Liver (tissue), 5 donors: ENCODE data around the gene LHX2. TPM values are rescaled to one million over a fixed set of nuclear protein-coding genes. Genes with fewer than 3 reads are reported as not detected.

Source experiments
- polyA plus RNA-seq, 2 donors: library from polyadenylated mRNA; stranded (reverse) in 1 of 2; unstranded in 1 of 2; fragments of 200-250 nt in 1 of 2; fragments of >200 nt in 1 of 2; fragmentation: Nextera tagmentation in 1 of 2; extraction: Ambion mirVana in 1 of 2; gene quantifications; one replicate each; pipeline versions ENCODE4 v1.2.1 to v1.2.3, GENCODE V29; 2013 to 2015
- total RNA-seq, 2 donors: library from RNA; depleted of rRNA; stranded (reverse); fragments of >200 nt; gene quantifications; one replicate each; pipeline ENCODE4 v1.2.3, GENCODE V29; 2014
- TF ChIP-seq, protein P1 (sequence below): IDR thresholded peaks from 2 replicates; pipeline ENCODE4 v1.6.1; 2016; ENCODE audit warnings: antibody characterized with exemption, mild to moderate bottlenecking
- donor health status: healthy.
- donor health status: healthy.
- donor health status: healthy.

LHX2 gene
- total and polyA plus RNA-seq, 4 donors = 2.0 to 2.5 (median 2.1) TPM

DNA sequence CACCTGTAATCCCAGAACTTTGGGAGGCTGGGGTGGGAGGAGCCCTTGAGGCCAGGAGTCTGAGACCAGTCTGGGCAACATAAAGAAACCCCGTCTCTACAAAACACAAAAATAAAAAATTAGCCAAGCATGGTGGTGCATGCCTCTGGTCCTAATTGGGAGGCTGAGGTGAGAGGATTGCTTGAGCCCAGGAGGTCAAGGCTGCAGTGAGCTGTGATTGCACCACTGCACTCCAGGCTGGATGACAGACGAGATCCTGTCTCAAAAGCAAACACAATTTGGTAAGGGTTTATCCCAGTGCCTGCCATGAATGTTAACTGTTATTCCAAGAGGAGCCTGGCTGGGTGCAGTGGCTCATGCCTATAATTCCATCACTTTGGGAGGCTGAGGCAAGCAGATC is 71.1 kb downstream of the LHX2 start (continued):
- TF ChIP-seq, protein P1, sequence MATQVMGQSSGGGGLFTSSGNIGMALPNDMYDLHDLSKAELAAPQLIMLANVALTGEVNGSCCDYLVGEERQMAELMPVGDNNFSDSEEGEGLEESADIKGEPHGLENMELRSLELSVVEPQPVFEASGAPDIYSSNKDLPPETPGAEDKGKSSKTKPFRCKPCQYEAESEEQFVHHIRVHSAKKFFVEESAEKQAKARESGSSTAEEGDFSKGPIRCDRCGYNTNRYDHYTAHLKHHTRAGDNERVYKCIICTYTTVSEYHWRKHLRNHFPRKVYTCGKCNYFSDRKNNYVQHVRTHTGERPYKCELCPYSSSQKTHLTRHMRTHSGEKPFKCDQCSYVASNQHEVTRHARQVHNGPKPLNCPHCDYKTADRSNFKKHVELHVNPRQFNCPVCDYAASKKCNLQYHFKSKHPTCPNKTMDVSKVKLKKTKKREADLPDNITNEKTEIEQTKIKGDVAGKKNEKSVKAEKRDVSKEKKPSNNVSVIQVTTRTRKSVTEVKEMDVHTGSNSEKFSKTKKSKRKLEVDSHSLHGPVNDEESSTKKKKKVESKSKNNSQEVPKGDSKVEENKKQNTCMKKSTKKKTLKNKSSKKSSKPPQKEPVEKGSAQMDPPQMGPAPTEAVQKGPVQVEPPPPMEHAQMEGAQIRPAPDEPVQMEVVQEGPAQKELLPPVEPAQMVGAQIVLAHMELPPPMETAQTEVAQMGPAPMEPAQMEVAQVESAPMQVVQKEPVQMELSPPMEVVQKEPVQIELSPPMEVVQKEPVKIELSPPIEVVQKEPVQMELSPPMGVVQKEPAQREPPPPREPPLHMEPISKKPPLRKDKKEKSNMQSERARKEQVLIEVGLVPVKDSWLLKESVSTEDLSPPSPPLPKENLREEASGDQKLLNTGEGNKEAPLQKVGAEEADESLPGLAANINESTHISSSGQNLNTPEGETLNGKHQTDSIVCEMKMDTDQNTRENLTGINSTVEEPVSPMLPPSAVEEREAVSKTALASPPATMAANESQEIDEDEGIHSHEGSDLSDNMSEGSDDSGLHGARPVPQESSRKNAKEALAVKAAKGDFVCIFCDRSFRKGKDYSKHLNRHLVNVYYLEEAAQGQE = no peak

Other genes starting within 250 kb of the LHX2 start
- 10 to 100 TPM; 17.7 to 22.0 TPM for gene DENND1A, start 81.6 kb upstream of the LHX2 start, total RNA-seq
- 10 to 100 TPM in 1 of 2 donors, 1 to 10 TPM in 1; 7.9 to 10.1 TPM for gene DENND1A, start 81.6 kb upstream of the LHX2 start, polyA plus RNA-seq
- gene NEK6, start 246.2 kb downstream of the LHX2 start, total RNA-seq = 10 to 100 TPM; 36.4 to 48.5 TPM
- 10 to 100 TPM; 32.5 to 49.7 TPM for gene NEK6, start 246.2 kb downstream of the LHX2 start, polyA plus RNA-seq